Stimulated activated naive CD4-positive, alpha-beta T cell treated with Interleukin-2 at 50 U/mL for 16 hours (primary cell): ENCODE measurements around the gene FAM184B.

Experiments
- DNase-seq: peaks from one replicate; lab custom pipeline; 2025; lab: John Stamatoyannopoulos, UW

The FAM184B gene

GRCh38 chr4:17773135-17773698 is 8.2 kb downstream of the FAM184B start:
- no peak for DNase-seq

GRCh38 chr4:17771284-17771908 is 10.0 kb downstream of the FAM184B start:
- no peak for DNase-seq

GRCh38 chr4:17770845-17771244 is 10.6 kb downstream of the FAM184B start:
- no peak for DNase-seq

- DNase-seq: no peak
Observed at GRCh38 chr4:17769406-17770174, 11.8 kb downstream of the FAM184B start.

- no peak for DNase-seq
Observed at GRCh38 chr4:17766826-17767458, 14.5 kb downstream of the FAM184B start.

GRCh38 chr4:17765514-17766286 is 15.7 kb downstream of the FAM184B start:
- DNase-seq: no peak

GRCh38 chr4:17763931-17764330 is 17.5 kb downstream of the FAM184B start:
- no peak for DNase-seq

GRCh38 chr4:17763416-17763815 is 18.0 kb downstream of the FAM184B start:
- no peak for DNase-seq

- DNase-seq: no peak
Observed at GRCh38 chr4:17762726-17763125, 18.7 kb downstream of the FAM184B start.

GRCh38 chr4:17761062-17761461 is 20.4 kb downstream of the FAM184B start:
- no peak for DNase-seq

- no peak for DNase-seq
Observed at GRCh38 chr4:17760626-17761025, 20.8 kb downstream of the FAM184B start.

GRCh38 chr4:17758485-17758884 is 22.9 kb downstream of the FAM184B start:
- DNase-seq: no peak

- no peak for DNase-seq
Observed at GRCh38 chr4:17757621-17758020, 23.8 kb downstream of the FAM184B start.

GRCh38 chr4:17753646-17754045 is 27.8 kb downstream of the FAM184B start:
- no peak for DNase-seq

GRCh38 chr4:17740702-17741101 is 40.7 kb downstream of the FAM184B start:
- DNase-seq: no peak

- DNase-seq: no peak
Observed at GRCh38 chr4:17736484-17736883, 44.9 kb downstream of the FAM184B start.

GRCh38 chr4:17726911-17727310 is 54.5 kb downstream of the FAM184B start:
- no peak for DNase-seq

GRCh38 chr4:17723648-17724047 is 57.8 kb downstream of the FAM184B start:
- no peak for DNase-seq

- DNase-seq: no peak
Observed at GRCh38 chr4:17722356-17722700, 59.1 kb downstream of the FAM184B start.

- DNase-seq: no peak
Observed at GRCh38 chr4:17721496-17722355, 59.7 kb downstream of the FAM184B start.

- DNase-seq: no peak
Observed at GRCh38 chr4:17719106-17719505, 62.3 kb downstream of the FAM184B start.
